Amniotic stem cell (primary cell): ENCODE measurements around the gene HRAS.
"Not testable (repeated sequence)": the region's sequence is repeated elsewhere in the genome, so short reads cannot be mapped to it uniquely, and the experiment has no call there.

Source experiments
- DNase-seq: peaks from one replicate; lab custom pipeline; 2025; lab: John Stamatoyannopoulos, UW

The HRAS gene

GRCh38 chr11:535519-536454 is at the start of gene HRAS:
Gene HRAS, minus strand, starts transcription at chr11:535576.
- peak; percentile 87 for DNase-seq

DNA sequence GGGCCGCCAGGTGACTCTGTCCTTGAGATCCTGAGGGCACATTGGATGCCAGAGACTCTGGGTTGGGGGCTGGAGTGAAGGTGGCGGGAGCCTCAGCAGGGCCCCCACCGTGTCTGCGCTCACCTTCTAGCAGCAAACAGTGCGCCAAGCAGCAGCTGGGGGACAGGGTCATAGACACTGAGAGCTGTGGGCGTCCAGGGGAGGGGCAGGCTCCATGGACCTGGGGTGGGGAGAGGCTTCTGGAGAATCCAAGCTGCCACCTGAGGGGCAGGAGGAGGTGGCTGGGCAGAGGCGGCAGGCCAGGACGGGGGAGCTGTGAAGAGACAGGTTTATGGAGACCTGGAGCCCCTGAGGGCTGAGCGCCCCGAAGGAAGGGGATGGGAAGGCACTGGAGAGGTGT is 48.9 kb upstream of the HRAS start:
- no peak for DNase-seq

- DNase-seq, result no peak
Observed at GRCh38 chr11:581752-582151, 46.4 kb upstream of the HRAS start.

DNA sequence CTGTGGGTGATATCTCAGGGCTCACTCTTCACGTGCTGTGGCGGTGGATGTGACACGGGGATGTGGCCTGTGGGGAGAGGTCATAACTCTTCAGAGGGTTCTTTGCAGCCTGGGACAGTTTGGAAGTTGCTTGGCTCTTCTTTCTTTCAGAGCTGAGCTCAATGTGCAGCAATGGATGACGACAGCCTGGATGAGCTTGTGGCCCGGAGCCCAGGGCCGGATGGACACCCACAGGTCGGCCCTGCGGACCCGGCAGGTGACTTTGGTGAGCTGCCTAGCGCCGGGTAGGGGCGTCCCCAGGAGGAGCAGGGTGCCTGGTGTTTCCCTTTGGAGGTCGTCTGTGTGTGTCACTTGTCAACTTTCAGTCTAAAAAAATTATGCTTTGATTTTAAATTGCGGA is 46.0 kb upstream of the HRAS start:
- DNase-seq, result no peak

- DNase-seq, result no peak
Observed at GRCh38 chr11:579830-580601, 44.6 kb upstream of the HRAS start.

DNA sequence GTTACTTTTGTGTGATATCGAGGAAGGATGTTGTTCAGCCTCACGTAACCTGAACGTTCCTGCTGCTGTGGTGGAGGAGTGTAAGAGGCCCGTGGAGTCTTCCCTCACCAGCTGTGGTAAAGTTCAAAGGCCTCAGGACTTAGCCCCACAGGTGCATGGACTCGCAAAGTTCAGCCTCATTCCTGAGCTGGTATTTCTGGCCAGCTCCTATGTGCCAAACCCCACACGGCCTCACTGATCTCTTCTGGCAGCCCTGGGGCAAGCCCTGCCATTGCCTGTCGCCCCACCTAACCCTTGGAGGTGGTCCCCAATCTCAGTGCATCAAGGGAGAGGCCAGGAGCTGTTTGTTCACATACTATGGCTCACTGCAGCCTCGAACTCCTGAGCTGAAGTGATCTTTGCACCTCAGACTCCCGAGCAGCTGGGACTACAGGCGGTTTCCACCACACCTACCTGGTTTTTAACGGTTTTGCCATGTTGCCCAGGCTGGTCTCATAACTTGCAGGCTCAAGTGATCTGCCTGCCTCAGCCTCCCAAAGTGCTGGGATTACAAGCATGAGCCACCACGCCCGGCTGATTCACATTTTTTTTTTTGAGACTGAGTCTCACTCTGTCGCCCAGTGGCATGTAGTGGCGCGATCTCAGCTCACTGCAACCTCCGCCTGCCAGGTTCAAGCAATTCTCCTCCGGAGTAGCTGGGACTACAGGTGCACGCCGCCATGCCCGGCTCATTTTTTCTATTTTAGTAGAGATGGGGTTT is 43.1 kb upstream of the HRAS start:
- no peak for DNase-seq

DNA sequence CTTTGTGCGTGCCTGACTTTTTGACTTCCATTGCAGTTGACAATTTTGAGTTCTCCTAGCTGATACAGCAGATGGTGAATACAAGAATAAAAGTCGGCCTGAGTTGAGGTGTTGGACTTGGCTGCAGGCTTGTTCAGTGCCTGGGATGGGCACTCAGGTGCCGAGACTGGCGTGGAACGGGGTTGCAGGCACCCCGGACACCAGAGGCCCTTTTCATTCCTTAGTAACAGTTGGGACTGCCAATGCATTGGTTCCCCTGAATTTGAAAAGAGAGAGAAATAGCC is 42.2 kb upstream of the HRAS start:
- no peak for DNase-seq

GRCh38 chr11:576811-577610 is 41.6 kb upstream of the HRAS start:
- DNase-seq, result no peak

DNA sequence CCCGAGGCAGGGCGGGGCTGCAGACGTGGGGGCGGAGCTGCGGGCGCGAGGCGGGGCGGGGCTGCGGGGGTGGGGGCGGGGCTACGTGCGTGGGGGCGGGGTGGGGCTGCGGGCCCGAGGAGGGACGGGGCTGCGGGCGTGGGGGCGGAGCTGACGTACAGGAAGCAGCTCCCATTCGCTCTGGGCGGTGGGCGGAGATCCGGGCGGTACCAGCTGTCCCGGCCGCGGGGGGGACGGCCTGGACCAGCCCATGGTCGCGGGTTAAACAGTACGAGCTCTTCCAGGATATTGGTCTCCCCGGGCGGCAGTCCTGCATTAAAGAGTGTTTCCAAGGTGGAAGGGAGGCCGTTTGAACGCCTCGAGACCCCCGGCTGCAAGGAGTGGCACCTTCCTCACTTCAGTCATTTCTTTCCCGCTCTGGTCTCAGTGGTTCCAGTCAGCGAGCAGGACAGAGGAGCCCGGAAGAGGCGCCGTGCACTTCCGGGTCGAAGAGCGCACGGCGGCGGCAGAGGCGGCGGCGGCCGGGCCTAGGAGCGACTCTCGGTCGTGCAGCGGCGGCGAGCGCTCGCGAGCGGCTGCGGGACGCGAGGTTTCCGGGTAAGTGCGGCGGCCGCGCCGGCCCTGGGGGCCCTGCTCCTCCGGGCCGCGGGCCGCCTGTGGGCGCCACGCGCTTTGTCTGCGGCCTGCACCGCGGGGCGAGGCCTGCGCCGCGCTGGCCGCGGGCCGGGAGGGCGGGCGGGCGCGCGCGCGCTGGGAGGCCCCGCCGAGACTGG is 40.8 kb upstream of the HRAS start, which contains the start of gene PHRF1:
PHRF1 (plus strand) TSS at position 475 of the 773 bp plus-strand sequence. CDS start 5,043 bp downstream, outside the sequence.
- peak; percentile 85 for DNase-seq

DNA sequence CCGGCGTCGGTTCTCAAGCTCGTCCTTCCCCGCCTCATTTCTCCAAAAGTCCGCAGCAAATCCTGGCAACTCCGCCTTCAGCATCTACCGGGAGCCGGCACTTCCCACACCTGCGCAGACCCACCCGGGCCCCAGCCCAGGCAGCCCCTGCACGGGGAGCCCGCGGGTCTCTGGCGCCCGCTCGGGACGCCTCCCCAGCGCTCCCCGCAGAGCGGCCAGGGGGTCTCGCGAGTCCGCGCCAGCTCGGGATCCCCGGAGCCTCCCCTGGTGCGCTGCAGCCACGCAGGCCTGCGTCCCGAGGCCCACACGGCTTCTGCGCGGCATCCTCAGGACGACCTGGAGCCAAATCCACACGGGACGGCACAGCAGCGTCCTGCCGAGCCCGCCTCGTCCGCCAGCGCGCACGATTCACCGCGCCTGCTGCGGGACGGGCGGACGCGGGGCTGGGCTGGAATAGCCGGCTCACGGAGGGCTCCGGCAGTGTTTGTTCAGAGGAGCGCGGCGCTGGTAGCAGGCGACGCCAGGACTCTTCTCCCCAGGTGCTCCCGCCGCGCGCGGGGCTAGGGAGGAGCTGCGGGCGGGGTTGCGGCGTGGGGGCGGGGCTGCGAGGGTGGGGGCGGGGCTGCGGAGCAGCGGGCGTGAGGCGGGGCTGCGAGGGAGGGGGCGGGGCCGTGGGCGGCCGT is 40.1 kb upstream of the HRAS start:
- no peak for DNase-seq

DNA sequence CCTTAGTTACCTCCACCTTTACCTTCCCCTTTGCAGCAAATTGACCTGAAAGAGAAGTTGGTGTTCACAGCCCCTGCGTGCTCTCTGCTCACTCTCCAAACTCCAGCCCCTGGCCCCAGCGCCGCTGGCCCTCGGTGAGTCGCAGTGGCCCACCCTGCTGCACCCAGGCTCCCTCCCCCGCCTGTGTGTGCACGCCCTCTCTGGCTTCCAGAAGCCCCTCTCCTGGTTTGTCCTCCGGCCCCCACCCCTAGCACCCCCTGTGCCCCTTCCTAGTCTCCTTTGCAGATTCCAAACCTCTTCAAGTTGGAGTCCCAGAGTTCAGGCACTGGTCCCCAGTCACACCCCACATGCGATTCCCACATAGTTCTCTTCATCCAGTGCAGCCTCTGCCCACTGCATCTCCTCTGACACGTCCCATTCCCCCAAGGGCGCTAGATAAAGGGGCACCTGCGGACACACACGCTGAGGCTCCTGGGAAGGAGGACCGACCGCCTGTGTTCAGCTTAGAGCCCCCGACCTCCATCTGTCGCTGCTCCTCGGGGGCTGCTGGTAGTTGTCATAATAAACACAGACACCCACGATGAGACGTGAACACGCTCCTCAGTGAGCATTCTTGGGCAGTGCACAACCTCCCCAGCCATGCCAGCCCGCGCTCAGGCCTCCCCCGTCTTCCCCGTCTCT is 39.4 kb upstream of the HRAS start:
- no peak for DNase-seq

GRCh38 chr11:574031-574570 is 38.7 kb upstream of the HRAS start:
- DNase-seq, result not testable (repeated sequence)

- no peak for DNase-seq
Observed at GRCh38 chr11:573146-573759, 37.9 kb upstream of the HRAS start.

DNA sequence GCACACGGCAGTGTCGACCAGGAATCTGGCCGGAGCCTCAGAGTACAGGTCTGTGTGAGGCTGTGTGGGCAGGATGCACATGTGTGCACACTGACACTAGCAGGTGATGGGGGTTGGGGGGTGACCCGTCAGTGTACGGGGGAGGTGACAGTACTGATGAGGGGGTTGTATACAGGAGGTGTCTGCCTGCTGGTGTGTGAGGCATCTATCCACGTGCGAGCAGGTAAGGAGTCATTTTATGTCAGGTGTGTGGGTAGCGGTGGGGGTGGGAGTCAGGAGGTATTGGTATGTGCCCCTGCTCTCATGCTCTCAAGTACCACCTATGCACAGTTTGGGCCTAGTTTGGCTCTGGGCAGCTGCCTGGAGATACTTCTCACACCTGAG is 36.4 kb upstream of the HRAS start:
- no peak for DNase-seq

DNA sequence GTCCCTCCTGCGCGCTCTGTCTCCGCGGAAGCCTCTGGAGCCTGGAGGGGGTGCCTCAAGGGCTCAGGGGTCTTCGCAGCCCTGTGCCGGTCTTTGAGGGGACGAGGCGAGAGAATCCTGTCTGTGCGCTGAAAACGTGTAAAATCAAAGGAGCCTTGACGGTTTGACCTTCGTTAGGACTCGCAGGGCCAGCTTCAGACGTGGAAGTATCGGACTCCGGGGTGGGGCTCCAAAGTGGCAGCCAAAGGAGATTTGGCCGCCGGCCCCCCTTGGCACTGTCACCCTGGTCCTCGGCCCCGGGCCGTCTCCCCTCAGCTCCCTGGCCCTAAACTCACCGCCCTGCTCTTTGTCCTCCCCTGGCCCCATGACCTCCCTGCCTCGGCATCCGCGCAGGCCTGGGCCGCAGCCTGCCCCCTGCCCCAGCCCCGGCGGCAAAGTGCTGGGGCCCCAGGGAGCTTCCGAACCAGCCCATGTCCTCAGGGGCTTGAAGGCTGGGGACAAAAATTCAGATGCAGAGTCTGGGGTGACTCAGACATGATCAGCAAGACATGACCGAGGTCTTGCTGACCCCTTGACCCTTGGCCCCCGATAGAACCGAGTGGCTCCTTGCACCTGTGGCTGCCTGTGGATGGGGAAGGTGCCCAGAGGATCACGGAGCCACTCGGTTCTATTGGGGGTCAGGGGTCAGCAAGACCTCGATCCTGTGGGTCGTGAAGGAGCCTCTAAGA is 33.9 kb upstream of the HRAS start:
- no peak for DNase-seq

DNA sequence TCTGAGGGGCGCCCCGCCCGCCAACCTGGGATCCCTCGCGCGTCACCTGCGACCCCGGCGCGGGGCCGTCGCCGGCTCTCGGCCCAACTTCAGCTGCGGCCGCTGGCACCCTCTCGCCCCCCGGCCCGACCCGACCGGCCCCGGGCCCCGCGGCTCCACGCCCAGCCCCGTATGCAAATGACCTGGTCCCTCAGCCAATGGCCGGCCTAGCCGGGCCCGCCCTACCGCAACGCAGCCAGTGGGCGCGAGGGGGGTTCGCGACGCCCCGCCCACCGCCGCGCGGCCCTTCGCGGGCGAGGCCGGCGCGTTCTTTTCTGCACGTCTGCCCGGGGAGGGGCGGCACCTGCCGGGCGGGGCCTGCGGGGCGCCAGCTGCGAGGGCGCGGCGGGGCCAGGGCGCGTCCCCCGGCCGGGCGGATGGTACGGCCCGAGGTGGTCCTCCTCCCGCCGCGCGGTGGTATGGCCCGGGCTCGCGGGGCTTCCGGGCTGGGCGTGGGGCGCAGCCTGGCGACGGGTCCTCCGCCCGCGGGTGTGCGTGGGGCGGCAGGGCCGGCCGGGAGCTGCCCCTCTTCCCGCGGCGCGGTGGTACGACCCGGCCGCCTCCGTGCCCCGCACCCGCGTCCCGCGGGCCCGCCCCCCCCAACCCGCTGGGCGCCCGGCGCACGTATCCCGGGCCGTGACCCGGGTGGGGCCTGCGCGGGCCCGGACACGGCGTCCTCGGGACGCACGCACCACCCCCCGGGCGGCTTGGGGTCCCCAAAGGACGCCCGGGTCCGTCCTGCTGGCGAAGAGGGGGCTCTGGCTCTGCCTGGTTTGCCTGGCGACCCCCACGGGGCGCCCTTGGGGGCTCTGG is 33.2 kb upstream of the HRAS start:
- peak; percentile 85 for DNase-seq

DNA sequence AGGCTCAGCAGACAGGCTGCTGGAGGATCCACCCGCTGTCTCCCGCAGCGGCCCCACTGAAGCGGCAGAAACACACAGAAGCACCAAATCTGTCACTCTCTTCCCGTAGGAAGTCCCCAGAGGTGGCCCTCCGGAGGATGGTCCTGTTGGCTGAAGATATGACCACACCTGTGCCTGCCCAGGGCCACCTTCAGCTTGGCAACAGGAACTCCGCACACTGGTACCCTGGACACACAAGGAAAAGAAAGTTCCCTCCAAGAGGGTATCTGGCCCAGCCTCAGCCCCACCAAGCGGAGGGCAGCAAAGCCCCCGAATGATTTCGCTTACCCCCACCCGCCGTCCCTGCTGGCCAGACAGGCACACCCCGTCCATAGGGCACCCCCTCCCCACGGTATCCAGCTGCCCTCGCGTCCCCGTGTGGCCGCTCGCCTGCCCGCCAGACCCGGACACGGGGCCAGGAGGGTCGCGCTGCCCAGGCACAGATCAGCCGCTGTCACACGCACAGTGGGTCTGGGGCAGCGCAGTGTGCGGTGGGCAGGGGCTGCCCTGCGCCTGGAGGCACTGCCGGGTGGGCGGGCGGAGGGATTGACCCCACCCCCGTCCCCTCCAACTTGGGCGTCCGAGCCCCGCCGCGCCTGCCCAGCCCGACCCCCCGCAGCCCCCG is 32.4 kb upstream of the HRAS start:
- no peak for DNase-seq
